Lung (tissue), 12 donors: ENCODE measurements around the gene ST8SIA4. TPM values are rescaled to one million over a fixed set of nuclear protein-coding genes. Genes with fewer than 3 reads are reported as not detected.

ENCODE experiments used
- ATAC-seq: fragments of 200-7000 bp; cut with Tn5 transposase; one replicate; pipeline ENCODE4 v1.9.1; 2020; ENCODE audit warnings: moderate number of reproducible peaks; ENCODE audit not compliant: insufficient read depth, low FRiP score
- DNase-seq, 3 donors: peaks; one replicate each; pipeline ENCODE4 v3.0.0-alpha.2; 2013 to 2017
- H3K27ac ChIP-seq, 2 donors: one replicate each; pipeline ENCODE4 v1.5.1; 2013; ENCODE audit warnings: mild to moderate bottlenecking in 2 of 2, moderate library complexity in 2 of 2, control low read depth in 1 of 2, inconsistent platforms in 1 of 2, low read depth in 1 of 2, low read length in 1 of 2
- H3K27me3 ChIP-seq, 3 donors: one replicate each; pipeline ENCODE4 v1.5.1; 2013; ENCODE audit warnings: low read length in 2 of 3; ENCODE audit not compliant: control insufficient read depth in 3 of 3, insufficient read depth in 3 of 3
- H3K36me3 ChIP-seq, 4 donors: one replicate each; pipeline ENCODE4 v1.5.1; 2013; ENCODE audit warnings: low read length in 4 of 4, mild to moderate bottlenecking in 1 of 4, moderate library complexity in 1 of 4; ENCODE audit not compliant: control insufficient read depth in 4 of 4, insufficient read depth in 4 of 4
- H3K4me1 ChIP-seq, 5 donors: one replicate each; pipeline ENCODE4 v1.5.1; 2013; ENCODE audit warnings: low read length in 5 of 5, mild to moderate bottlenecking in 2 of 5, moderate library complexity in 1 of 5; ENCODE audit not compliant: control insufficient read depth in 5 of 5, insufficient read depth in 5 of 5
- H3K4me3 ChIP-seq: one replicate; pipeline ENCODE4 v1.5.1; 2013; ENCODE audit warnings: mild to moderate bottlenecking, control low read depth, moderate library complexity
- H3K9ac ChIP-seq, 2 donors: one replicate each; pipeline ENCODE4 v1.5.1; 2013; ENCODE audit warnings: low read length in 2 of 2, control low read depth in 1 of 2; ENCODE audit not compliant: insufficient read depth in 1 of 2
- H3K9me3 ChIP-seq, 4 donors: one replicate each; pipeline ENCODE4 v1.5.1; 2013; ENCODE audit warnings: low read length in 3 of 4, mild to moderate bottlenecking in 1 of 4, moderate library complexity in 1 of 4; ENCODE audit not compliant: control insufficient read depth in 4 of 4, insufficient read depth in 3 of 4
- CTCF ChIP-seq: IDR thresholded peaks from 2 replicates; pipeline ENCODE4 v1.5.1; 2012; ENCODE audit warnings: mild to moderate bottlenecking; ENCODE audit errors: control extremely low read depth, extremely low read depth
- WGBS, 2 donors: extraction: QIAGEN DNeasy Blood & Tissue Kit; methylation state at CpG; one replicate each; pipeline ENCODE4 v1.1.7; 2013; 5-methylcytosine and 5-hydroxymethylcytosine counted together
- polyA plus RNA-seq, 2 donors: library from polyadenylated mRNA; stranded (reverse); fragments of 200-250 nt; gene quantifications; one replicate each; pipeline ENCODE4 v1.2.1, GENCODE V29; 2013
- total RNA-seq, 2 donors: library from RNA; depleted of rRNA in 1 of 2; stranded (reverse); fragments of >200 nt in 1 of 2; gene quantifications; one replicate each; pipeline ENCODE4 v1.2.1, GENCODE V29; 2014 to 2021
- donor health status: control.
- donor health status: control.
- donor health status: Bipolar disorder and iron deficiency.
- donor health status: healthy.
- donor health status: DM: yes; HTN: yes; CAD: no.

Gene ST8SIA4
- total and polyA plus RNA-seq, 4 donors, result 4.2 to 22.1 (median 14.2) TPM

DNA sequence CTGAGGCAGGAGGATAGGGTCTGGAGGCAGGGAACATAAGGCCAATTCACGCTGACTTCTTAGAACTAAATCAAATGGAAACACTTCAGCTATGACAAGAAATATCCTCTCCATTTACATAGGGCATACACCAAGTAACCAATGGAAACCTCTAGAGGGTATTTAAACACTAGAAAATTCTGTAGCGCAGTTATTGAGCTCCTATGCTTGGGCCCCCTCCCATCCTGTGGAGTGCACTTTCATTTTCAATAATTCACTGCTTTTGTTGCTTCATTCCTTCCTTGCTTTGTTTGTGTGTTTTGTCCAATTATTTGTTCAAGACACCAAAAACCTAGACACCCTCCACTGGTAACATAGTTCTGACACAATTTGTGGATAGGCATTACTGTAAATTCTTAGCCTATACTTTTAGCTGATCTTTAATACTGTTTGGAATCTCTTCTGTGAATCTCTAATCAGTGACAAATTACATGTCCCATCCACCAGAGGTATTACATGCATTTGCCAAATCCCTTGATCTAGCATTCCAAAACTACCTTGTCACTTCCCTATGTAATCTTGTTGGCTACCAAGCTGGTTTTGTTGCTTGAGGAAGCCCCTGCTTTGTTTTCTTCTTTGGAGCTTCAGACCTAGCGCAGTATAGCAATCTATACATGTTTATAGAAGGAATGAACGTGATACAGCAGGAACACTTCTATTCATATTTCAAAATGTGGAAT, 61.6 kb downstream of the ST8SIA4 start:
- H3K4me1 ChIP-seq, result peaks cover 0 to 8% (median 0%) of the 10 kb centered on the region in 5 donors
- DNase-seq (no peak), ATAC-seq (no peak)
- H3K27me3 ChIP-seq, result no peaks in the 10 kb centered on the region
- H3K9ac ChIP-seq, result no peak overlapping the region
- no peak for TF ChIP-seq CTCF
- no peaks in the 10 kb centered on the region for H3K36me3 ChIP-seq
- H3K27ac ChIP-seq, result peak overlapping the region in 1 of 2 donors; percentile 66
- no peaks in the 10 kb centered on the region for H3K9me3 ChIP-seq
- no peak overlapping the region for H3K4me3 ChIP-seq
- 56 to 68% methylated on average over 4 of the region's 4 CpGs for WGBS, 2 donors

- no peaks in the 10 kb centered on the region for H3K9me3 ChIP-seq
- ATAC-seq, result no peak
- WGBS, 2 donors, result 23 to 30% methylated on average over 1 of the region's 1 CpG
- H3K27me3 ChIP-seq, result no peaks in the 10 kb centered on the region
- H3K36me3 ChIP-seq, result no peaks in the 10 kb centered on the region
- H3K4me1 ChIP-seq, result peaks cover 0 to 8% (median 0%) of the 10 kb centered on the region in 5 donors
- H3K4me3 ChIP-seq, result no peak overlapping the region
- H3K9ac ChIP-seq, result no peak overlapping the region
- no peak for DNase-seq
- TF ChIP-seq CTCF, result no peak
- no peak overlapping the region for H3K27ac ChIP-seq
Measured at GRCh38 chr5:100840789-100841188, 62.3 kb downstream of the ST8SIA4 start.

DNA sequence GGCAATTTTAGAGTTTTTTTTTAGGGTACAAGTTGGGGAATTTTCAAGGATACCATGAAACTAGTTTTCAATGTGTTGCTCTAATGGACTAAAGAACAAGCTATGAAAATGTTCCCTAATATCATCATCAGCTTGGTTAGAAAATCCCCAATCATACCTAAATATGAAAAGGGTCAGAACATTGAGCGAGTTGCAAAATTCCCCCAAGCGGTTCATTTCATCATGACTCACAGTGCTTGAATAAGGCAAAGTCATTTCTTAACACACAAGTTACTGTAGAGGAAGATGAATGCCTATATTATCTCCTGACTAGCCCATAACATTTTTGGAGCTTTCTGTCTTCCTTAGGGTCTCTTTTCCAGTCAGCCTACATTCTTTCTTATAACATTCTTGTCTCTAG, 62.7 kb downstream of the ST8SIA4 start:
- no peak overlapping the region for H3K27ac ChIP-seq
- no peaks in the 10 kb centered on the region for H3K36me3 ChIP-seq
- ATAC-seq (no peak), DNase-seq (no peak)
- no peaks in the 10 kb centered on the region for H3K27me3 ChIP-seq
- no peak for TF ChIP-seq CTCF
- no peaks in the 10 kb centered on the region for H3K9me3 ChIP-seq
- H3K9ac ChIP-seq, result no peak overlapping the region
- H3K4me3 ChIP-seq, result no peak overlapping the region
- H3K4me1 ChIP-seq, result peaks cover 0 to 8% (median 0%) of the 10 kb centered on the region in 5 donors
- WGBS, 2 donors, result 12 to 64% methylated on average over 2 of the region's 2 CpGs
